HK-2 (cell line): ENCODE measurements around the gene CSF2RB.
A peak's percentile ranks its signal among the peaks of the same experiment; 100 is the strongest.

Source experiments
- DNase-seq: peaks from one replicate; pipeline ENCODE4 v3.0.0-alpha.2; 2018; ENCODE audit not compliant: unreplicated experiment

The CSF2RB gene

DNA sequence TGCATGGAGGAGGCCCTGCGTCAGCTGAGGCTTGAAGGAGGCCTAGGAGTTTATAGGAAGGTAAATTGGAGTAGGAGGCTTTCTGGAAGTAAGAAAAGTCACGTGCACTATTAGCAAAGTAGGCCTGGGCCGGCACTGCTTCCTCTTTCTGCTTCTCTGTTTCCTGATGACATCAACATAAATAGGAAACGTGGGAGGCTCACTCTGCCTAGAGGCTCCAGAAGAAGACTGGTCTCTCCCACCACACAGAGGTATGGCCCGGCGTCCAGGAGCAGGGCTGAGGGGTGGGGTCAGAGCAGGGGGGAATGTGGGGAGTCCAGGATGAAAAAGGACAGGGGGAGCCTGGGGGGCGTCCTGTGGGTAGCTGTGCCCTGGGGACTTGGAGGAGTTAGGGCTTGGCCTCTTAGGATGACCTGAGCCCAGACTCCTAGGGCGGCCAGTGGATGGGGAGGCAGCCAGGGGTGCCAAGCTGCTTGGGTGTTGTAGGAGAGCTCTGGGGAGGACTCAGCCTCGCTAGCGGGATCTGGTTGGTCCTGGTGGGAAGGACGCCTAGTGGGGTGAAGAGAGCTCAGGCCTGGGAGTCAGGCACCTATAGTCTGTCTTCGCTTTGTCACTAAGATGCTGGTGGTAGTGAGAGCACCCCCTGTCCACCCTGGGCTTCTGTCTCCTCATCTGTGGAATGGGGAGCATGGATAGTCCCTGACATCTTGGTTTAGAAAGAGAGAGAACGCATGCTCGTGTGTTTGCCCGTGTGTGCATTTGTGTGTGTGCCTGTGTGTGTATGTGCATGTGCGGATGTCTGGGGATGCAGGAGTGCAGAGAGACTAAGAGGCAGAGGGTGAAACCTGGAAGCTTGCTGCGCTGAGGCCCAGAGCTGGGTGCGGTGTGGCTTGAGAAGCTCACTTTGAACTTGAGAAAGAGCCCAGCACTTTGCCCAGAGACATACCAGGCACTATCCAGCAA is at the start of gene CSF2RB:
CSF2RB (plus strand) TSS at position 202 of the 963 bp plus-strand sequence. CDS start 8,580 bp downstream, outside the sequence.
- DNase-seq: no peak

- no peak for DNase-seq
Observed at GRCh38 chr22:36863979-36864378, 49.4 kb upstream of the CSF2RB start.

- DNase-seq: no peak
Observed at GRCh38 chr22:36864454-36865215, 48.8 kb upstream of the CSF2RB start.

- DNase-seq: no peak
Observed at GRCh38 chr22:36865346-36865745, 48.1 kb upstream of the CSF2RB start.

DNA sequence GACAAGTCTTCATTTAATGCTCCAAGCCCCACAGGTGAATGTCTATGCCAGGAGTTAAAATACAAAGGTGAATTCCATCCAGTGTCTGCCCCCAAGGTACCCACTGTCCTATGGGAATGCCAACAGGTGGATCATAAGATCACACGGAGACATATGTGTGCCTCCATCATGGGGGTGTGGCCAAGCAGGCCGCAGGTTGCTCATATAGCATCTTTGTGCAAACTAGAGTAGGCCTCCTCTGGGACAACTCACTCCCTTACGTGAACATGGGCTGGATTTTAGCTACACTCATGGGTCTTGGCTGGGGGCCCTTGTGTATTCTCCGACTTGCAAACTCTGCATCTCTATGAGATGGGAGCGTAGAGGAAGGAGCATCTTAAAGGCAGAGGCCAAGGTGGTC is 45.7 kb upstream of the CSF2RB start:
- no peak for DNase-seq

GRCh38 chr22:36868546-36869181 is 44.8 kb upstream of the CSF2RB start:
- no peak for DNase-seq

DNA sequence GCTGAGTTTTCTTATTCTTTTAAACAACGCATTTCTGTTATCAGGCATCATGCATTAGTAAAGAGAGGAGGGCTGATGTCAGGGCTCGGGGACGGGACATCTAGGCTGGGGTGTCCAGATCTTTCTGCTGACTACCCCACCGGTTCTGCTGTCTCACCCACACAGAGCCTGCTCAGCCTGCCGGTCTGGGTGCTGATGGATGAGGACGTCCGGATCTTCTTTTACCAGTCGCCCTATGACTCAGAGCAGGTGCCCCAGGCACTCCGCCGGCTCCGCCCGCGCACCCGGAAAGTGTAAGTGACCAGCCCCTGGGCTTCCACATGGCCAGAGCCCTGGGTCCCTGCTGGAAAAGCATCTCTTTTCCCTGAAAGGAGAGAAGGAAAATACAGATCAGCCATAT is 43.2 kb upstream of the CSF2RB start:
- DNase-seq: no peak

DNA sequence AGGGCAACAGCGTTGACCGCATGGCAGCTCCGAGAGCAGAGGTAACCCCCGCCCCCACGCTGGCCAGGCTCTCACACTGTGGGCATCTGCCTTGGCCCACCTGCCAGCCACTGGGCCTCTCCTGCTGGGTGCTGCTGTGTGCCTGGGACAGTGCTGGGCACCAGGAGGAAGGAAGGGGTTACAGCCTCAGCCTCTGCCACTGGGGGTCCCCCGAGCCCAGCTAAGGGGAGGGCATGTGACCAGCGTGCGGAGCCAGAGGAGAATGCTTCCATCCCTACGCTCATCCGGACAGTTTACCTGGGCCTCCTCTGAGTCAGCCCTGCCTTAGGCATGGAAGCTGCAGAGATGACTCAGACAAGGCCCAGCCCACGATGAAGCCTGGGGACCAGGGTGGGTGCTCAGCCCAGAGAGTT is 41.8 kb upstream of the CSF2RB start:
- peak; percentile 13 for DNase-seq

DNA sequence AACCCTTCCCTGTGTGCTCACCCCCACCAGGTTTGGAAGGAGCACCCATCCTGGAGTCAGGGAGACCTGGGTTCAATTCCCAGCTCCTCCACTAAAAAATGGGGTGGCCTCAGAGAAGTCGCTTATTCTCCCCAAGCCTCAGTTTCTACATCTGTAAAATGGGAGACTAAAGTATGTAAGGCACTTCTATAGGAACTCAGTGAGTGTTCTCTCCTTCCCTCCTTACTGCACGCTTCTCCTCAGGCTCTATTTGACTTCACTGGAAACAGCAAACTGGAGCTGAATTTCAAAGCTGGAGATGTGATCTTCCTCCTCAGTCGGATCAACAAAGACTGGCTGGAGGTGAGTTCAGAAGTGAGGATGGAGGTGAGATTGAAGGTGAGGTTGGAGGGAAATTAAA is 41.3 kb upstream of the CSF2RB start:
- no peak for DNase-seq

- DNase-seq: no peak
Observed at GRCh38 chr22:36872866-36873498, 40.4 kb upstream of the CSF2RB start.

- peak; percentile 35 for DNase-seq
Observed at GRCh38 chr22:36873614-36874308, 39.7 kb upstream of the CSF2RB start.

- no peak for DNase-seq
Observed at GRCh38 chr22:36874309-36874696, 39.1 kb upstream of the CSF2RB start.

GRCh38 chr22:36874736-36875135 is 38.7 kb upstream of the CSF2RB start:
- no peak for DNase-seq

DNA sequence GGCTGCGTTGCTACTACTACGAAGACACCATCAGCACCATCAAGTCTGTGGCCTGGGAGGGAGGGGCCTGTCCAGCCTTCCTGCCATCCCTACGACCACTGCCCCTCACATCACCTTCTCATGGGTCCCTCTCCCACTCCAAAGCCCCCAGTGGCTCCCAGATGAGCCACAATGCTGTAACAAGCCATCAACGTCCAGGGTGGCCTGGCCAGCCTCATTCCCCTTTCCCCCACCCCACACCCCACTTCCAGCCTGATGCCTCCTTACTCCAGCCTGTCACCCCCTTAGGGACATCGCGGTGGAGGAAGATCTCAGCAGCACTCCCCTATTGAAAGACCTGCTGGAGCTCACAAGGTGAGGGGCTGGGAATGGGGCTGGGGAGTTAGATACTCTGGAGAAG is 37.7 kb upstream of the CSF2RB start:
- no peak for DNase-seq

GRCh38 chr22:36879775-36880174 is 33.7 kb upstream of the CSF2RB start:
- no peak for DNase-seq

DNA sequence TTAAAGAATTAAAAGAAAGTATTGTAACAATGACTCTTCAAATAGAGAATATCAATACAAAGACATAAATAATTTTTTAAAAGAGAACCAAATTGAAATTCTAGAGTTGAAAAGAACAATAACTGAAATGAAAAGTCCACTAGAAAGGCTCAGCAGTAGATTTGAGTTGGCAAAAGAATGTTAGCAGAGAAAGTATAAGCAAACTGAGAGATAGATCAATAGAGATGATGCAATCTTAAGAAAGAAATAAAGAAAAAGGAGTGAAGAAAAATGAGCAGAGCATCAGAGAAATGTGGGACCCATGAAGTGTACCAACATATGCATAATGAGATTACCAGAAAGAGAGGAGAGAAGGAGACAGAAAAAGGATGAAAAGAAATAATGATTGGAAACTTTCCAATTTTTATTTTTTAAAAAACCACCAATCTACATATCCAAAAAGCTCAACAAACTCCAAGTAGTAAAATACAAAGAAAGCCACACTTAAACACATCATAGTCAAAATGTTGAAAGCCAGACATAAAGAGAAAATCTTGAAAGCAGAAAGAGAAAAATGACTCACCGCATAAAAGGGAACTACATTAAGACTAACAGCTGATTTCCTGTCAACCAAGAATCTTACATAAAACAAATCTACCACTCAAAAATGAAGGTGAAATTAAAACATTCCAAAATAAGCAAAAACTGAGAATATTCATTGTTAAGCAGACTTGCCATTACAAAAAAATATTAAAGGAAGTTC is 31.8 kb upstream of the CSF2RB start:
- no peak for DNase-seq

GRCh38 chr22:36884349-36885158 is 28.9 kb upstream of the CSF2RB start:
- DNase-seq: no peak

GRCh38 chr22:36885474-36885873 is 28.0 kb upstream of the CSF2RB start:
- no peak for DNase-seq

DNA sequence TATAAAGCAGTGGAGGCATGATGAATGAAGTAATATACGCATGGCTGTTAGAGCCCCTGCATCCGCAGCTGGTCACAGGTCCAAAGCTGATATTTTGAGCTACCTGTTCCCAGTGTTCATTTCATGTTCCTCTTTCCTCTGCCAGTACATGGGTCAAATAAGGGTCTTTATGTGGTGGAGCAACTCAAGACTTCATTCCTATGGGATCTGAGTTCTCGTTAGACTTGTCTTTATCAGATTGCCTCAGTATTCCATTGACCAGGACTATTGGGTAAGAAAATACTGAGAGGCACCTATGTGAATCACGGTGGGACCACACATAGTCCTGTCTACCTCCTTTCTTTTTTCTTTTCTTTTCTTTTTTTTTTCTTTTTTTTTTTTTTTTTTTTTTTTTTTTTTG is 27.4 kb upstream of the CSF2RB start:
- DNase-seq: no peak

DNA sequence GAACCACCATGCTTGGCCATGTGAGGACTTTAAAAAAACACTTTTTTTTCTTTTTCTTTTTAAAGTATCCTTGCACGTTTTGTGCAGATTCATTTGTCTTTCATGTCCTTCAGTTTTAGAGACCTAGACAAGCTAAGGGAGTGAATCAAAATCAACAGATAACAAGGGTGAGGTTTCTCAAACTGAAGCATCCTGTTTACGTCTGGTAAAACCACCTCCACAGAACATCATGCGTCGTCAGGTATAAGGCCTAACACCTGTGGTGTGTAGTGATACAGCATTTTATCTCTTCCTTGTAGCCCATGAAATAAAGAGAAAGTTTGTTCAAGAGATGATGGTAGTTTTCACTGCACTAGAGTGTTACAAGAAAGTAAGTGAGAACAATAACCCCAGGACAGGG is 26.3 kb upstream of the CSF2RB start:
- no peak for DNase-seq
